GM12874 (cell line): ENCODE data around the gene UGT1A3.

Experiments used
- TF ChIP-seq, protein P1 (sequence below): IDR thresholded peaks from 2 replicates; pipeline ENCODE4 v1.5.1; 2011; ENCODE audit warnings: low read depth, mild to moderate bottlenecking, control low read depth, low read length, moderate library complexity; ENCODE audit not compliant: insufficient read depth

UGT1A3 gene

DNA sequence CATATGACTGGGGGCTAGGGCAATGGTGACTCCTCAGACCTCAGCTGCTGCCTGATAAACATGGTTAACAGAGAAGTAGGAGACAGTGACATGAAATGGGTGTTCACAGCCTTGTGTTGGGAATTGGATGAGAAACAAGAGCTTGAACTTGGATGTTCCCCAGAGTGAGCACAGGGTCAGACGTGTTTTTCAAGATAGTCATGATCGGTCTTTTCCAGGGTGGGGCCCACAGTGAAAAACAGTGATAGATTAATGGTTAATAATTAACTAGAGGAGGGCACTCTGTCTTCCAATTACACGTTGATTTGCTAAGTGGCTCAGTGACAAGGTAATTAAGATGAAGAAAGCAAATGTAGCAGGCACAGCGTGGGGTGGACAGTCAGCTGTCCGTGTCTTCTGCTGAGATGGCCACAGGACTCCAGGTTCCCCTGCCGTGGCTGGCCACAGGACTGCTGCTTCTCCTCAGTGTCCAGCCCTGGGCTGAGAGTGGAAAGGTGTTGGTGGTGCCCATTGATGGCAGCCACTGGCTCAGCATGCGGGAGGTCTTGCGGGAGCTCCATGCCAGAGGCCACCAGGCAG lies at the start of gene UGT1A3:
Gene UGT1A3, plus strand, starts transcription at position 320 of the 579 bp plus-strand sequence. Its CDS starts 85 bp downstream, at position 405.
- TF ChIP-seq, protein P1, sequence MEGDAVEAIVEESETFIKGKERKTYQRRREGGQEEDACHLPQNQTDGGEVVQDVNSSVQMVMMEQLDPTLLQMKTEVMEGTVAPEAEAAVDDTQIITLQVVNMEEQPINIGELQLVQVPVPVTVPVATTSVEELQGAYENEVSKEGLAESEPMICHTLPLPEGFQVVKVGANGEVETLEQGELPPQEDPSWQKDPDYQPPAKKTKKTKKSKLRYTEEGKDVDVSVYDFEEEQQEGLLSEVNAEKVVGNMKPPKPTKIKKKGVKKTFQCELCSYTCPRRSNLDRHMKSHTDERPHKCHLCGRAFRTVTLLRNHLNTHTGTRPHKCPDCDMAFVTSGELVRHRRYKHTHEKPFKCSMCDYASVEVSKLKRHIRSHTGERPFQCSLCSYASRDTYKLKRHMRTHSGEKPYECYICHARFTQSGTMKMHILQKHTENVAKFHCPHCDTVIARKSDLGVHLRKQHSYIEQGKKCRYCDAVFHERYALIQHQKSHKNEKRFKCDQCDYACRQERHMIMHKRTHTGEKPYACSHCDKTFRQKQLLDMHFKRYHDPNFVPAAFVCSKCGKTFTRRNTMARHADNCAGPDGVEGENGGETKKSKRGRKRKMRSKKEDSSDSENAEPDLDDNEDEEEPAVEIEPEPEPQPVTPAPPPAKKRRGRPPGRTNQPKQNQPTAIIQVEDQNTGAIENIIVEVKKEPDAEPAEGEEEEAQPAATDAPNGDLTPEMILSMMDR: no peak

DNA sequence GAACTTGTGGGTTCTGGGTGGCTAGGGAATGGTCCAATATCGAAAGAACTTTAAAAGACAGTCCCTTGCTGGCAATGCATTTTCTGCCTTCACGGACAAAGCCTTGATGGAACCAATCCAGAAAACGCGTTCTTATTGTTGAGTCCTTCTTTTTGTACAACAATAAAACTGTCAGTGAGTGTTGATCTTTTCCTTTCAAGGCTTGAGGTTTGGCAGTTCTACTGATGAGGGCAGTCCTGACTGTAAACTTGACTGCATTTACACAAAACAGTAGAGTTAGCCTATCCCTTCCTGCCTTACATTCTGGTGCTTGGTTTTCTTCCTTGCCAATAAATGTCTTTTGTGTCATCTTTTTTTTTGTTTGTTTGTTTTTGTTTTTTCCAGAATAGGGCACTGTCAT lies 49.6 kb upstream of the UGT1A3 start:
- TF ChIP-seq, protein P1: no peak

DNA sequence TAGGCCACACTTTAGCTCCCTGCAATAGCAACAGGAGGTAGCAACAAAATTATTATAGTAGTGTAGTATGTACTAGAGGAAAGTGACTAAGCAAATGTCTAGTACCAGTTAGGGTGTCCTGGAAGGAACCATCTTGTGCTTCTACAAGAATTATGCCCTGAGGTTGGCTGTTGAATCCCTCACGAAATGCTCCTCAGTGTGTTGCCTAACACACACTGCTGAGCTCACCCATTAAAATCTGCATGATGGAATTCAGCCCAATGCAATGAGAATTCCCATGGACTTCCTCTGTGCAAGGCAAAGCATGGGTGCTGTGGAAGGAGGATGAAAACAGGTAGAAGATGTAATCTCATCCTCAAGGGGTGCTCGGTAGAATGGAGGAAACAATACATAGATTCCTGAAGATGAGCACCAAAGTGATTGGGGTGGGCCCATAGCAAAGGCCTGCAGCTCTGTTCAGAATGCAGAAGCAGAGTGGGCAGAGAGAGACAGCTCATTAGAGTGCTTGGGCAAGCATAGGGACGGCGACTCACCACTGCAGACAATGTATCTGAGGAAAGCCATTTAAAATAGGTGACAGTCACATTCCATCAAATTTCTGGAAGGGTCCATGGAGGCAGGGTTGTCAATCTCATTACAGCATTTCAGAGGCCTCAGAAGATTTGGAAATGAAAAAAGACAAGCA lies 48.3 kb upstream of the UGT1A3 start:
- TF ChIP-seq, protein P1: no peak

DNA sequence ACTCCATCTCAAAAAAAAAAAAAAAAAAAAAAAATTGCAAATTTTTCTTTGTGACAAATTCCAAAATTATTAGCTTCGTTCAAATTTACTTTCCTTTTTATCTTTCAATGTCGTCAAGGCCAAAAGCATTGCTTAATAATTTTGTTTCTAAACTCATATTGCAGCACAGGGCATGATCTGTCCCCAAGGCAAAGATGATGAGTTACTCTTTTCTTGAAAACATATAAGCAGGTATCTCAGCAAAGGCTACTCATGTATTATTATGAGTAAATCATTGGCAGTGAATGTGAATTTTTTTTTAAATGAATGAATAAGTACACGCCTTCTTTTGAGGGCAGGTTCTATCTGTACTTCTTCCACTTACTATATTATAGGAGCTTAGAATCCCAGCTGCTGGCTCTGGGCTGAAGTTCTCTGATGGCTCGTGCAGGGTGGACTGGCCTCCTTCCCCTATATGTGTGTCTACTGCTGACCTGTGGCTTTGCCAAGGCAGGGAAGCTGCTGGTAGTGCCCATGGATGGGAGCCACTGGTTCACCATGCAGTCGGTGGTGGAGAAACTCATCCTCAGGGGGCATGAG lies 47.2 kb upstream of the UGT1A3 start, which contains the start of gene UGT1A7:
Gene UGT1A7, plus strand, starts transcription at position 381 of the 579 bp plus-strand sequence. Its CDS starts 37 bp downstream, at position 418.
- TF ChIP-seq, protein P1: no peak

DNA sequence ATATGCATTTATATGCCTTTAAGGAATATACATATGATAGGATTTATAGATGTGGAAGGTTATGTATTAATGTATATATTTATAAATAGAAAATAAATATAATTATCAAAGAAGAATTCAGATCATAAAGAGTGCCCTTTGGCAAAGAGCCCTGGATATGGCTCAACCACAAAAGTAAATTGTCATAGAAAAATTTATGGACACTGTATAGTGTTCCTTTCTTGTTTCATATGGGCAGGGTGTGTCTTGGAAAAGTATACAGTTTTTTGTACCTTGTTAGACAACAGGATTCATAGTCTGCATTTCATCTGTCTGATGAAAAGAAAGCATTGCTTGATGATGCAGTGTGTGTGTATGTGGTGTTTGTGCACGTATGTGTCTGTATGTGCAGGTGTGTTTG lies 44.2 kb upstream of the UGT1A3 start:
- TF ChIP-seq, protein P1: no peak

DNA sequence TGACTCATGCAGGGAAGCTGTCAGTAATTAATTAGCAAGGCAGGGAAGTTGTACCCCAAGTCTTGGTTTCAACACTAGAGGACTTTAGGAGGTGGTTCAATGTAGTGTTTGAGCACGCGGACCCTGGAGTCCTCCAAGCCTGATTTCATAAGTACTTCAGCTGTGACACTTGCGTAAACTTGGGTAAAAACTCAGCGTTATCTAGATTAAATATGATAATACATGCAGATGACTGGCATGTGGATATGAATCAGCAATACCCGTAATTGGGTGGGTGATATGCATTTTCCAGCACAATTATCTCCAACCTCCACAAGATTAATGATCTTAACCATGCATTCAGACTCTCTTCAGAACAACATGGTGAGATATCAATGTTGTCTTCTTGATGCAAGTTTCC lies 41.9 kb upstream of the UGT1A3 start:
- TF ChIP-seq, protein P1: no peak

DNA sequence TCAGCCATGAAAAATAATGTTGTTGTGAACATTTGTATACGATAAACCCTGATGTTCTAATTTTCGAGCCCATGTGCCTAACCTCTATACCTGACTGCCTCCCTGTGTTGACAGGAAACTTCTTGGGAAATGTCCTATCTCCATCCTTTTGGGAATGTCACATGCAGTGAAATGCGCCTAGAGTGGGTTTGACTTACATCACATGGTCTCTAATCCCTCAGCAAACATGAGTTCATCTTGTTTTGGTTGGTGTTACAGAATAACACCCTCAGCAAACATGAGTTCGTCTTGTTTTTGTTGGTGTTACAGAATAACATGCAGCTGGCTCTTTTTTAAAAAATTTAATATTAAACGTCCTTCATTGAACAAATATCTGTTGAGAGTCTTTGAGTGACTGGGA lies 40.5 kb upstream of the UGT1A3 start:
- TF ChIP-seq, protein P1: no peak
